HG03045 (cell line): ENCODE data around the gene L3MBTL1.

Source experiments
- ATAC-seq: cut with Tn5 transposase; IDR thresholded peaks from one replicate; pipeline ENCODE4 v1.9.1; 2021; ENCODE audit warnings: mild to moderate bottlenecking, moderate library complexity; ENCODE audit not compliant: unreplicated experiment

L3MBTL1 gene

GRCh38 chr20:43534791-43535350 lies 27.4 kb downstream of the L3MBTL1 start:
- ATAC-seq, result no peak

DNA sequence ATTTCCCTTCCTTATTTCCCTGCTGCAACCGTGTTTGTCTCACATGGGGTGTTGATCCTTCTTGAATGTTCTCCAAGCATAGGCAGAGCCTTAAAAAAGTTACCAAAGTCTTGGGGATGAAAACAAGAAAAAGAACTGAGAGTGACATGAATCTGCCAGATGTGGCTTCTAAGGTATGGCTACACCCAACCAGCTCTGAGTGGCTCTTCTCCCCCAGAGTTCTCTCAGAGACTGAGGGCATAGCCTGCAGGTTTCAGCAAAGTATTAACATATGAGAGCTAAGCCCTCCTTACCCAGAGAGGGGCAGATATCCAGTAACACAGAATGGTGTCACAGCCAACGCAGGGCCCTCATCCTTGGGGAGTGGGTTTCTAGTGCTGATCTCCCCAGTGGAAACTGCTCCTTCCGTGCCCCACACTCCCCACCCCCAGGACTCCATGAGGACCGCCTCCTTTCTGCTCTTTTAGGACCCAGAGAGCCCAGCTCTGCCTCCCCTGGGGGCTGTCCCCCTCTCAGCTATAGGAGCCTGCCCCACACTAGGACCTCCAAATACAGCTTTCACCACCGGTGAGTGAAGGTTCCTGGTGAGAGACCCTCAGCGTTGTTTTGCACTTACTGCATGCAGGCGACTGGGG lies 28.0 kb downstream of the L3MBTL1 start:
- no peak for ATAC-seq

GRCh38 chr20:43536041-43536816 lies 28.7 kb downstream of the L3MBTL1 start:
- ATAC-seq, result no peak

DNA sequence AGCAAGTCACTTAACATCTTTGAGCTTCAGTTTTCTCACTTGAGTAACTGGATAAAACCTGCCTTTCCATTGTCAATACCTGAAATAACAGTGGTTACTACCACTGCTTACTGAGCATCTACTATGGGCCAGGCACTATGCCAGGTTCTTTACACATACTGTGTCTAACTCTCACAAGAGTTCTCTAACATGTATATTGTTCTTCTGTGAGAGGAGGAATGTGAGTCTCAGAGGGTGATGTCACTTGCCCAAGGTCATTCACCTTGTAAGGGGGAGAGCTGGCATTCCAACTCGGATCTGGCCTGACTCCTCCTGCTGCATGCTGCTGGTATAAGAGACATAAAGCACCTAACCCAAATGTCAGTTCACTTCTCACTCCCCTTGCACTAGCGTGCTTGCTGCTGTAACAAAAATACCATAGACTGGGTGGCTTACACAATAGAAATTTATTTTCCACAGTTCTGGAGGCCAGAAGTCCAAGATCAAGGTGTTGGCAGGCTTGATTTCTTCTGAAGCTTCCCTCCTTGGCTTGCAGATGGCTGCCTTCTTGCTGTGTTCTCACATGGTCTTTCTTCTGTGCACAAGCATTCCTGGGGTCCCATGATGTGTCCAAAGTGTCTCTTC lies 29.4 kb downstream of the L3MBTL1 start:
- ATAC-seq, result no peak

DNA sequence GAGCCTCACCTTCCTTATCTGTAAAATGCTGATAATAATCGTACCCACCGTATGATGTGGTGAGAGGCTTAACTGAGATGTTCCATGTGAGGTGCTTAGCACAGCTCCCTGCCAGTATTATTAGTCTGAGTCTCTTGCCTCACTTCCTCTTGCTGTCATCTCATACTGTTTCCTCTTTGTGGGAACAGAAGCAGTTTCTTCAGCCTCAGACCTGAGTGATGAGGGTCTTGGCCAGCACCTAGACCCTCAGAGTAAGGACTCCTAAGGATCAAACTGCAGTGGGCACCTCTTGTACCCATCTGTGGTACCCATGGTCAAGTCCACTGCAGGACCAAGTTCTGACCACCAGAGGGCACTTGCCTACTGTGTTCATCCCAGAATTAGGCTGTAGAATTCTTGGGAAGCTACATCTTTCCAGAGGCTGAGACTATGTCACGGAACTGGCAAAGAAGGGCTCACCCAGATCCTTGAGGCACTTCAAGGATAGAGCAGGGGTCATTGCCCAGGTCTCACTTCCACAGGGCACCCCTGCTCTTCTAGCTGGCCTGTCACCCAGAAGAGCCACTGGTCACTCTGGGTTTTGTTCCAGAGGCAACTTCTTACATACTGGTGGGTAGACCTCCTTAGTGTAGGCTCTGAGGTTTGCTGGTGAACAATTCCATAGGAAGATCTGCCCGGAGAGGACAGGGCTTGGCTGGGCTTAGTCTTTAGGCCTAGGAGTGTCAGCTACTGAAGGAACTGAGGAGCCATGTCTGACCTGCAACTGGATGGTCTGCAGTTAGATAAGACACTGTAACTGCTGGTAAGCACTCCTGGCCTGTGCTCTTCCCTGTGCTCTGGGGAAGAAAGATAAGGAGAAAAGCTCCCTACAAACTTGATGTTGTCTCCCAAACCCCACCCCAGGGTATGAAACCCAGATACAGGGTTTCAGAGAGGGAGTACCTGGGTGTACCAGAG lies 30.7 kb downstream of the L3MBTL1 start:
- ATAC-seq, result no peak

DNA sequence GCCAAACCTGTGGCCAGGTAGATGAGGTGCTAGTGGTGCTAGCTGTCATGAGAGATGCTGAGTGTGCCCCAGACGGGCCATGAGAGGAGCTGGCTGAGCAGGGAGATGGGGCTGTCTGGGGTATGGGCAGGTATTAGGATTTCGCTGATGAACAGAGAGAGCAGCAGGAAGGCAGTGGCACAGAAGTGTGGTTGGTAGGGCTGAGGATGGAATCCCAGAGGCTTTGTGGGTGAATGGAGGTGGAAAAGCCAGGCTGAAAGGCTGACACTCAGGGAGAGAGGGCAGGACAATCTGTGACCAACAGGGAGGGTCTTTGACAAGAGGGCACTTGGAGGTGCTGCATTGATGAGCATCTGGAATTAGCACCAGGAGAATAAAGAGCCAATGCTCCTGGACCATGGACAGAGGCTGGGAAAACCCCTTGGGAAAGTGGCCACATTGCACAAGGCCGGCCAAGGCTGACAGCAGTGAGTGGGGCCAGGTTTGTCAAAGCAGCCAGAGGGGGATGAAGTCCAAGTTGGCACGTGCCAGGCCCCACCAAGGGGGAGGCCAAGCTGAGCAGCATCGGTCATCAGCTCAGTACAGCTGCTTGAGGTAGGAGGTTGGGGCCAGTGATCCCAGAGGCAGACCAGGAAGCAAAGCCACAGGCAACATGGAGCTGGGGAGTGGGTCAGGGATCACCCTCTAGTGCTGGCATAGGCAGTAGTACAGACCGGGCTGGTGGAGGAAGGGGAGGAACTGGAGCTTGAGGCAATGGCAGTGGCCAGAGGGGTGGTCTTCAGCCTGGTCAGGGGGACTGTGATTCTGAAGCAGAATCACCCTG lies 31.6 kb downstream of the L3MBTL1 start:
- ATAC-seq, result no peak

DNA sequence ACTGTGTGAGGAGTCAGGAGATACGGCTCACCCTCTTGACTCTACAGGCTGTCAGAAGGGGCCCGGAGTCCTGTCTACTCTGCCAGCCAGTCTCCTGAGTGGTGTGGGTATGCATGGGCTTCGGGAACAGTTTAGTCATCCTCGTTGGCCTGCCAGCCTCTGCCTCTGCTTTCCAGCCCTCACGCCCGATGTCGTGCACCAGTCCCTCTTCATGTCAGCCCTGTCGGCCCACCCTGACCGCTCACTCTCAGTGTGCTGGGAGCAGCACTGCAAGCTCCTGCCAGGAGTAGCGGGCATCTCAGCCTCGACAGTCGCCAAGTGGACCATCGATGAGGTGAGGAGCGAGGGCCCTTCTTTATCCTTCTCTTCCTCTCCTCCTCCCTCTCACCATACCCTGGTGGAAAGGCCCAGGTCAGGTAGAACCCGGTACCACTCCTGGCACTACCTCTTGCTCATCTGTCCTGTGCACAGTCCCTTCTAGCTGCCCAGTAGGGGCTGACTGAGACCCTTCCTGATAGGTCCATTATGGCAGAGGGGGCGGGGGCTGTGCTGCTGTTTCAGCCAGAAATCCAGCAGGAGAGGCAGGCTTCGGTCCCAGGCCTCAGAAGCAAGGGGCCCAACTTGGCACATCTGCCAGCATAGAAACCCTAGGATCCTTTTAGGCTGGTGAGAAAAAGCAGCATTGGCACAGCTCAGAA lies 32.6 kb downstream of the L3MBTL1 start:
- no peak for ATAC-seq

GRCh38 chr20:43540673-43541060 lies 33.2 kb downstream of the L3MBTL1 start:
- ATAC-seq, result no peak

DNA sequence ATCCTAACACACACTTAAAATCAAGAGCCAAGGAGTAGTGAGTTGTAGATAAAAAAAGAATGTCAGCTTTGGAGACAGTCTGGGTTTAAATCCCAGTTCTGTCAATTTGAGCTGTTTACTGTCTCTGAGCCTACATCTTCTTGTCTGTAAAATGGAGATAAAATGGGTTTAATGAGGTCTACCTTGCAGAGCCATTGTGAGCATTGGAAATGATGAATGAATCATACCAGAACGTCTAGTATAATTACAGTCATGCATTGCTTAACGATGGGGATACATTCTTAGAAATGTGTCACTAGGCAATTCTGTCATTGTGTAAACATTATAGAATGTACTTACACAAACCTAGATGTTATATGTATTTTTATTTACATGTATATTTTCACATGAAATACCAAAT lies 33.7 kb downstream of the L3MBTL1 start:
- no peak for ATAC-seq

- ATAC-seq, result no peak
These were observed 34.7 kb downstream of the L3MBTL1 start for GRCh38 chr20:43542161-43542560.

DNA sequence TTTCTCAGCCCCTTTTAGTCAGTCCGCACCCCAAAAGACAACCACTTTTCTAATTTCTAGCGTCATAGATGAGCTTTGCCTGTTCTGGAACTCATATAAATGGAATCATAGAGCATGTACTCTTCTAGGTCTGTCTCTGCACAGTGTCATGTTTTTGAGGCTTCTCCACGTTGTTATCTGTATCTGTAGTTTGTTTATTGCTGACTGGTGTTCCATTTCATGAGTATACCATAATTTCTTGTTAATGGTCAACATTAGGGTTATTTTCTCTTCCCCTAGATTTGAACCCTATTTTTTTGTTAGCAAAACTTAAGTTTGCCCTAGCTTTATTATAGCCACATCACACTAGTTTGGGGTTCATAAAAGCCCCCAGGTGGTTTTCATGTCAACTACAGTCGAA lies 35.2 kb downstream of the L3MBTL1 start:
- no peak for ATAC-seq

DNA sequence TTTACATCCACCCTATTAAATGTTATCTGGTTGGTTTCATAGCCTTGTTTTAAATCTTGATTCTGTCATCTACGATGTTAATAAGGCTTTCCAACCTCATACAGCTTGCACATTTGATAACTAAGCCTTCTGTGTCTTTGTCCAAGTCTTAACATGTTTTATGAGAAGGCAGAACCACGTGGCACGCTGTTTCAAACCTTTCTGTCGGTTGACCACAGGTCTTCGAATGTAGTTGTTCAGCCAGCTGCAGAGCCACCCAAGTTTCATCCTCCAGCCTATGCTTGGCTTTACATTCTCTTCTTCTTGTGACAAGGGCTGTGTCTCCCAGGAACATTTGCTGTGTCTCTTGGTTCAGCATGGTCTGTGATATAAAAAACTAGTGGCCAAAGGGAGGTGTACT lies 35.6 kb downstream of the L3MBTL1 start:
- no peak for ATAC-seq

GRCh38 chr20:43544501-43544900 lies 37.0 kb downstream of the L3MBTL1 start:
- ATAC-seq, result no peak

- ATAC-seq, result no peak
These were observed 38.5 kb downstream of the L3MBTL1 start for GRCh38 chr20:43545837-43546578.

DNA sequence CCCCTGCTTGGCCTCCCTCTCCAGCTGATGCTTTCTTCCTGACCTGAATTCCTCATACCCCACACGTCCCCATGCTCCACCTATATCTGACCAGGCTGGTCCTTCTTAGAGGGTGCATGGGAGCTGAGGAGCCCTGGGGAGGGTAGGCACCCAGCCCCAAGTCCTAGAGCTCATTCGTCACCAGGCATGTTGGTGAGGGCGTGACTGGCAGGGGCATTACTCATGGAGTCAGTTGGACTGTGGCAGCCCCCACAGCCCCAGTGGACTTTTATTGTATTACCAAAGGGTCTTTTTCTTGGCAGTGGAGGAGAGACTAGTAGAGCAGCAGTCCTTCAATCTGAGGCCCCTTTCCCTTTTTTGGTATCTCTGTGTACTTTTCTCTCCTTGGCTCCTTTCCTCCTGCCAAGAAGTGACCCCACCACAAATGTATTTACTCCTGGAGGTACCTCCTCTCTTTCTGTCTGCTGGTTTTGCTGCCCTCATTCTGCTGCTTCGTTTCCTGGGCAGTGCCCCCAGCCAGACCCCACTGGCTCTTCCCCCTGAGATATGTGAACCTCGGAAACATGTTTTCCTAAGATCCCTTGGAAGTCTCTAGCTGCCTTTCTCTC lies 40.9 kb downstream of the L3MBTL1 start:
- ATAC-seq, result no peak

DNA sequence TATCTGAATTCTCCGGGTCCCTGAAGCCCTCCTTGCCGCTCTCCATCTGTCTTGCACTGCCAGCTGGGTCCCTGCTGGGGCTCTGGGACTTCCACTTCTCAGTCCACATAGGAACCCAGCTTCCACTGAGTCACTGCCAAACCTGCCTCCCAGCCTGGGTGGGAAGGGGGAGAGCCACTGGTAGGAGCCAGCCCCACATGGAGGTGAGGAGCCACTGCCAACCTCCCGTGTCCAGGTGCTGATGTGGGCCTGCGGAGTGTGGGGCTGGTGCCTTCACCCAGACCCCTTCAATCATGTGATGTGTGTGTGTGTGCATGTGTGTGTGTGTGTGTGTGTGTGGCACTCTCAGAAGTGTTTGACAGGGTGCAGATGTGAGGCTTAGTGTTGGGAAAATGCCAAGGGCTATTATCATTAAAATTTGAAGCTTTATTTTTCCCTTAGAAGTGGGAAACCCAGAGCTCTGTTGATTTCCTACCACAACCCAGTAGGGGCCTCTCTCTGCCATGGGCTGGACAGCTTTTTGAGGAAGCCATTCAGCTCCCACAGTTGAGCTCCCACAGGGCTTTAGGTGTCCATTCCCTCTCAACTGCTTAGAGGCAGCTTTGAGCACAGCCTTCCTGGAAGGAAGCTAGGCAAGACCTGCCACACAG lies 42.0 kb downstream of the L3MBTL1 start:
- no peak for ATAC-seq

DNA sequence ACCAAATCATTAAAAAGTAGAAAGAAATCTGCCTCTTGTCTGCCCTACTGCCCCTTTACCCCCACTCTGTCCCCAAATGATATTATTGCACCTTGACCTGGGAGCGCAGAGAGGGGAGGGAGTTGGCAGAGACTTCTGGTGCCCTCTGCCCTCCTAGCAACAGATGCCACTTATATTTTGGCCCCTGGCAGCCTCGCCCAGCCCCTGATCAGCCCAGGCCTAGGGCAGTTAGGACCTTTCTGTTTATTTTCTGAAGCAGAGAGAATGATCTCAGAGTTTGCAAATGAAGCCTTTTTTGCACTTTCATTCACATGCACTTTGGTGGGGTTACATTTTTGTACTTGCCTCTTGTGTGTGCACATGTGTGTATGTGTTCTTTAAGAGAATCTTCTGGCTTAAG lies 43.0 kb downstream of the L3MBTL1 start:
- no peak for ATAC-seq

GRCh38 chr20:43554369-43554768 lies 46.9 kb downstream of the L3MBTL1 start:
- no peak for ATAC-seq
